Measurements from ENCODE around the gene CFAP52.
A peak's percentile ranks its signal among the peaks of the same experiment; 100 is the strongest.
"Not testable (repeated sequence)": the region's sequence is repeated elsewhere in the genome, so short reads cannot be mapped to it uniquely, and the experiment has no call there.

The CFAP52 gene

DNA sequence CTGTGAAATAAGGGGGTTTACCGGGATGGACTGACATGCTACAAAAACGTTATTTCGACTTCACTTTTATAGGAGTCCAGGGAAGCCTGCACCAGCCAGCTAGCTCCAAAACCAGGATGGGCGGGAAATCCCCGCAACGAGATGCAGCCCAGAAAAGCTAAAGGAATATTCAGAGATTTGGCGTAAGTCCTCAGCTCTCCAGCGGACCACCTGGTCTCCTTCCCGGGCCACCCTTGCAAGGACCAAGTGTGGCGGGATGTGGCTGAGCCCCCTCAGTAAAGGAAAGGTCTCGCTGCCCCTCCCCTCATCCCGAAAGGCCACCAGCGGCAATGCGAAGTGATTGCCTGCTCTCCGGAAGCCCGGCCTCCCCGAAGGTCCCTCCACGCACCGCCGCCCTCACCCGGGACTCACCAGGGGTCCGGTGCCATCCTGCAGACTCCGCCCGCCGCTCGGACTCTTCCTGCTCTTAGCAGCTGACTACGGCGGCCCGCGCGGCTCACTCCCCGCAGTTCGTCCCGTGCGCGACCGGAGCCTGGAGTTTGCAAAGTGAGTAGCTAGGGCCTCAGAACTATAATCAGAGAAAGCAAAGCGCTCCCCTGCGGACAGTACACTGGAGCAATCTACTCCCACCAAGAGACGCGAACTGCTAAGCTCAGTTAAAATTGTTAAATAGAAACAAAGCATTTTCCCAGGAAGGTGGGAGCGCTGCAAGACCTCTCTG lies 901 bp upstream of the CFAP52 start, which contains the start of gene STX8:
Gene STX8, minus strand, starts transcription at position 440 of the 721 bp plus-strand sequence. Its CDS starts 12 bp downstream, at position 428.
- DNase-seq, result peak; percentile 86

DNA sequence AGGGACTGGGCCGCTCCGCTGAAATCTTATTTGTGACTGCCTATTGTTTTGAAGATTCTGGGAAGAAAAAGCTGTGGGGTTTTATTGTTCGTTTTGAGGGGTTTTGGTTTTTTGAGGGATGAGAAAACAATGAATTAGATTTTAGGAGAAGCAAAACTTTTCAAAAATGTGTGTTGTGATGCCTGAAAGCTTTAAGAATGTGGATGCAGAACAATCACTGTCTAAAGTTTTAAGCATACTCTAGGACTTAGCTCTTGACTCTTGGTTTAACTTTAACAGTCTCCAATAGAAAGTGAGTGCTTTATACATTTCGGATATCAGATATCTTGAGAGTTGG lies 899 bp downstream of the CFAP52 start:
- DNase-seq, result no peak

DNA sequence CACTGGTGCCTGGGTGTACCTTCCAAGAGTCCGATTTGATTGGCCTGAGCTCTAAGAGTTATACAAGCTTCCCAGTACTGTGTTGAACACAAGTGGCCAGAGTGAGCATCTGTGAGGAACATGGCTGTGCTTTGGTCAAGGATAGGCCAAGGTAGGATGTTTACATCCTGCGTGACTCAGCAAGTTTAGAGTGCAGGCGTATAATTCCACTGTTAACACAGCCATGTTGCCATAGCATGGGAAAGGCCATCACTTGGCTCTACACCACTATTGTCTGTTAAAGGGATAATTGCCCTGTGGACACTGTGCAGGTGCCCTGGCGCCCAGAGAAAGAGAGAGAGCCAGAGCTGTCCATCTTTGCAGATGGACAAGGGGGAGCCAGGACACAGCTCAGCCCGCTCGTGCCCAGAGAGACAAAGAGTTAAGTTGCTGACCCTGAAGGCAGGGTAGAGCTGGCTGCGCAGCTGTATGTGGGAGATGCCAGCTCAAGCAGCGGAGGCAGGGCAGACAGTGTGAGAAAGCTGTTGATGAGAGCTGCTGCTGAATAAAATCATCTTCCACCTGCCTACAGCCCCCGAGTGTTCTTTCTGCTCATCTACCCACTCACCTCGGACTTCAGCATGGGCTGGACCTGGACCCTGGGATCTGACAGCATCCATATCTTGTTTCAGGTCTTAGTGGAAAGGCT lies 11.7 kb downstream of the CFAP52 start:
- peak; percentile 14 for DNase-seq

DNA sequence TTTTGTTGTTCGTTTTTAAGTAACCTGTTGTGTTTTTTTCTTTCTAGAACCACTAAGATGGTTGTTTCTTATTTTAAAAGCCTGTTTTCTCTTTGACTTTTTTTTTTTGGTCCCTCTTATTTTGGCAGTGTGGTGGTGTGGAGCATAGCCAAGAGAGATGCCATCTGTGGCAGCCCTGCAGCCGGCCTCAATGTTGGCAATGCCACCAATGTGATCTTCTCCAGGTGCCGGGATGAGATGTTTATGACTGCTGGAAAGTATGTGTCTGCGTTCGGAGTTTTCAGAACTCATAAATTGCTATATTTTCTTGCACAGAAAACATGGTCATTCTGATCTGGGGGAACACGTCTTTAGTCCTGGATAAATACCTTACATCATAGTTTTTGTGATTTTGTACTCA lies 17.6 kb downstream of the CFAP52 start:
- no peak for DNase-seq

DNA sequence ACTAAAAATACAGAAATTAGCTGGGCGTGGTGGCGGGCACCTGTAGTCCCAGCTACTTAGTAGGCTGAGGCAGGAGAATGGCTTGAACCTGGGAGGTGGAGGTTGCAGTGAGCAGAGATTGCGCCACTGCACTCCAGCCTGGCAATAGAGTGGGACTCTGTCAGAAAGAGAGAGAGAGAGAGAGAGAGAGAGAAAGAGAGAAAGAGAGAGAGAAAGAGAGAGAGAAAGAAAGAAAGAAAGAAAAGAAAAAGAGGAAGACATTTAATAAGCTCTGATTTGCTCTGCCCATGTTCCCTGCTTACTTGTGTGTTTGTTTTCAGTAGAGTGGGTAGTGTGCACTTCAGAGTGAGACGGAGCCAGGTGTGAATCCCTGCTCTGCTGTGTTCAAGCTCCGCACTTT lies 21.2 kb downstream of the CFAP52 start:
- DNase-seq, result not testable (repeated sequence)

DNA sequence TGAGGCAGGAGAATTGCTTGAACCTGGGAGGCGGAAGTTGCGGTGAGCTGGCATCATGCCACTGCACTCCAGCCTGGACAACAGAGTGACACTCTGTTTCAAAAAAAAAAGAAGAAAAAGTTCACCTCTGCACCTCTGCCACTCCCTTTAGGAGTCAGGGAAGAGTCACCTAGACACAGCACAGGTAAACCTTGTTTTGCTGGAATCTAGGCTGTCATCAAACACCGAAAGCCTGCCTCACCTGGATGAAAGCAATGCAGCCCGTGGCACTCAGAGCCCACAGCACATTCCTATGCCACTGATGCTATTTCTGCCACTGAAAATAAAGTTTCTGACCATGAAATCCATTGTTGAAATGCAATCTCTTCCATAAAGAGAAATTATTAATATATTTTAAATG lies 22.2 kb downstream of the CFAP52 start:
- no peak for DNase-seq

DNA sequence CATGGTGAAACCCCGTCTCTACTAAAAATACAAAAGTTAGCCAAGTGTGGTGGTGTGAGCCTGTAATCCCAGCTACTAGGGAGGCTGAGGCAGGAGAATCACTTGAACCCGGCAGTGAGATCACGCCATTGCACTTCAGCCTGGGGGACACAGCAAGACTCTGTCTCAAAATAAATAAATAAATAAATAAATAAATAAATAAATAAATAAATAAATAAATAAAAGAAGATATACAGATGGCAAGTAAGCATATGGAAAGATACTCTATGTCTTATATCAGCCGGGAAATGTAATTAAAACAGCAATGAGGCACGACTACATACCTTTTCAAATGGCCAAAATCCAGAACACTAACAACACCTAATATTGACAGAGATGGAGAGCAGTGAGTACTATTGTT lies 28.1 kb downstream of the CFAP52 start:
- not testable (repeated sequence) for DNase-seq

DNA sequence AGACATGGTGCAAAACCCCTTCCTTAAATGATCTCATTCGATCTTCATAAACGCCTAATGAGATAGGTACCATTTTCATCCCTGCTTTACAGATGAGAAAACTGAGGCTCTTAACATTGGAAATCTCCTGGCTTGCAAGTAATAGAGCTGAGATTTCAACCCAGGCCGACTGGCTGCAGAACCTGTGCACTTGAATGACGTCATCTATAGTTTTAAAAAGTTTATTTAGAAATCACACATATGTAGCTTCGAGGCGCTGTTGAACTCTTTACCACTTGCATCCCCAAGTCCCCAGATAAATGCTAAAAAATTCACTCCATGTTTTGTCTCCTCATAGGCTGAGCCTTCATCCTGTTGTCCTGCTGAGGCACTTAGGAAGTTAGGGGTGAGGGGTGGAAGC lies 30.0 kb downstream of the CFAP52 start:
- no peak for DNase-seq

DNA sequence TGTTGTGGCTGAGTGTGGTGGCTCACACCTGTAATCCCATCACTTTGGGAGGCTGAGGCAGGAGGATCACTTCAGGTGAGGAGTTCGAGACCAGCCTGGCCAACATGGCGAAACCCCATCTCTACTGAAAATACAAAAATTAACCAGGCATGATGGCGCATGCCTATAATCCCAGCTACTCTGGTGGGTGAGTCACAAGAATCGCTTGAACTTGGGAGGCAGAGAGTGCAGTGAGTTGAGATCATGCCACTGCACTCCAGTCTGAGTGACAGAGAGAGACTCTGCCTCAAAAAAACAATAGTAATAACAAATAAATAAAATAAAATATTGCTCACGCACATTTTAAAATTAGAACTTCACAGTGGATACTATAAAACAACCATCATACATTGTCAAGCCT lies 30.6 kb downstream of the CFAP52 start:
- not testable (repeated sequence) for DNase-seq

DNA sequence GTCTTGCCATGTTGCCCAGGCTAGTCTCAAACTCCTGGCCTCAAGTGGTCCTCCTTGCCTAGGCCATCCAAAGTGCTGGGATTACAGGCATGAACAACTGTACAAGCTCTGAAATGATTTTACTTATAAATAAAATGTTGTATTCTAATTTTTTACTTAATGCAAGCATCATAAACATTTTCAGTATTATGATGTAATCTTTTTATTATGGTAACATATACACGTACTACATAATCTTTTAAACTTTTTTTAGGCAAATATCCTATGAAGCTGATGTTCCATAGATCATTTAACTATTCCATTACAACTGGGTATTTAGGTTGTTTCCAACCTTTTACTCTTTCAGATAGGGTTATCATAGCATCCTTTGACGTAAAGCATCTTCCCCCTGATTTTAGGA lies 35.1 kb downstream of the CFAP52 start:
- no peak for DNase-seq

DNA sequence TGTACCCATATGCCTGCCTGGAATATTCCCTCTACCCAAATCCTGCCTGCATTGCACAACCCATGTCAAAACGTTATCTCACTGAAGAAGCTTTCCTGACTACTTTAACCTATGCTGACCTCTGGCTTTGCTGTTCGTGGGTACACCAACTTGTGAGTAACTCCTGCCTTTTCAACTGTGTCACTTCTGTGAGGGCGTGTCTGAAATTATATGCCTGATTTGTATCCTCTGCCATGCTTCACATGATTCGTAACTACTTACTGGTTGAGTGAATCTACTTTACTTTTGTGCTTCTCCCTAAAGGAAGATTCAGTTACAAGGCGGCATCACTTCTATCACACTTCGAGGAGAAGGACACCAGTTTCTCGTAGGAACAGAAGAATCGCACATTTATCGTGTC lies 35.6 kb downstream of the CFAP52 start:
- no peak for DNase-seq

DNA sequence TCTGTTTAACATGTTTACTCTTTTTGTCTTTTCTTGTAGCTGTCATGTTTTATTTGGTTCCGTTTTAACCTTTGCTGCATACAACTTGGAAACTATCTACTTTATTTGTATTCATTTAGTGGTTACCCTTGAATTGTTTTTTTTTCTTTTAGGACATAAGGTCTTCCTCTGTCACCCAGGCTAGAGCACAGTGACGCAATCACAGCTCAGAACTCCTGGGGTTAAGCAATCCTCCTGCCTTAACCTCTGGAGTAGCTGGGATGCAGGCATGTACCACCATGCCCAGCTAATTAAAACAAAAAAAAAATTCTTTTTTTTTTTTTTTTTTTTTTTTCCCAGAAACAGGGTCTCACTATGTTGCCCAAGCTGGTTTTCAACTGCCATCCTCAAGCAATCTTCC lies 39.0 kb downstream of the CFAP52 start:
- DNase-seq, result no peak

DNA sequence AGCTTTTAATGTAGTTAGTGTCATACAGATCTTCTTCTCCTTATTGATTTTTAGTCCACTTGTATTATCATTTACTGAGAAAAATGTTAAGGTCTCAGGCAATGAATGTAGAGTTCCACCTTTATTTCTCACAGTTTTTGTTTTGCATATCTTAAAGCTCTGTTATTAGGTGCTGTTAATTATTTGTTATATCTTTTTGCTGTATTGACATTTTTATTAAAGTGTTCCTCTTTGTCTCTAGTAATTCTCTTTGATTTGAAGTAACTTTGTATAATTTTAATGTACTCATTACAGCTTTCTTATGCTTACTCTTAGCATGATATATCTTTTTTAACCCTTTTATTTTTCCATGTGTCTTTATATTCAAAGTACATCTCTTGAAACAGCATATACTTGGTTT lies 46.5 kb downstream of the CFAP52 start:
- DNase-seq, result no peak

DNA sequence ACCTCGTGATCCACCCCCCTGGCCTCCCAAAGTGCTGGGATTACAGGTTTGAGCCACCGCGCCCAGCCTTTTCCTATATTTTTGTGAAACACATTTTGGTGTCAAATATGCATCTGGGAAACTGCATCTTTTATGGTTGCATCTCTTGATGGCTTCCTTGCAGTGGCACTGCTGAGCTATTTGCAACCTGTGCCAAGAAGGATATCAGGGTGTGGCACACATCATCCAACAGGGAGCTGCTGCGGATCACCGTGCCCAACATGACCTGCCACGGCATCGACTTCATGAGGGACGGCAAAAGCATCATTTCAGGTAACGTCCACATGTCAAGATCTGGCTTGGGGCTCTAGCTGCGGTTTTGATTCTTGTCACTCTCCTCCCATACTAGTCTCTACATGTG lies 52.1 kb downstream of the CFAP52 start:
- peak; percentile 26 for DNase-seq

DNA sequence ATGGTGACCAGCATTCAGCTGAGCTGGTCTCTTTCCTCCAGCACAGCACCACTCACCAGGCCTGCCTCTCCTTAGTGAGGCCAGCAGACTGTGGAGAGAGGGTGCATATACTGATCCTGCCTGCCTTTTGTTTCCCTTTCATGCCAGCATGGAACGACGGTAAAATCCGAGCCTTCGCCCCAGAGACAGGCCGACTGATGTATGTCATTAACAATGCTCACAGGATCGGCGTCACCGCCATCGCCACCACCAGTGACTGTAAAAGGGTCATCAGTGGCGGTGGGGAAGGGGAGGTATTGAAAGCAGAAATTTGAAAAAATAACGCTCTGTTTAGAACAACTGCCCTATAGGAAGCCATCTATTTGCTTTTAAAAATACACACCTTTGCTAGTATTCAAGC lies 56.3 kb downstream of the CFAP52 start:
- no peak for DNase-seq

DNA sequence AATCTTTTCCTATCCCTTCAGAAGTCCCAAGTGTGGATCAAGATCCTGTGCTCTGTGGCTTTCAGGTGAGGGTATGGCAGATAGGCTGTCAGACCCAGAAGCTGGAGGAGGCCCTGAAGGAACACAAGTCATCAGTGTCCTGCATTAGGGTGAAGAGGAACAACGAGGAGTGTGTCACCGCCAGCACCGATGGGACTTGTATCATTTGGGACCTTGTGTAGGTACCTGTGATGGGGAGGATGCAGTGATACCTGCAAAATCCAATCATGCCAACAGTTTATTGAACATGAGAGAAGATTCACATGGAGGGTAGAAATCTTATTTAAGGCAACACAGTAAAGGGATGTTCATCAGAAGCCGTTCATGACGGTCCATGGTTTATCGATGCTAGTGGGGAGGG lies 58.9 kb downstream of the CFAP52 start:
- no peak for DNase-seq

DNA sequence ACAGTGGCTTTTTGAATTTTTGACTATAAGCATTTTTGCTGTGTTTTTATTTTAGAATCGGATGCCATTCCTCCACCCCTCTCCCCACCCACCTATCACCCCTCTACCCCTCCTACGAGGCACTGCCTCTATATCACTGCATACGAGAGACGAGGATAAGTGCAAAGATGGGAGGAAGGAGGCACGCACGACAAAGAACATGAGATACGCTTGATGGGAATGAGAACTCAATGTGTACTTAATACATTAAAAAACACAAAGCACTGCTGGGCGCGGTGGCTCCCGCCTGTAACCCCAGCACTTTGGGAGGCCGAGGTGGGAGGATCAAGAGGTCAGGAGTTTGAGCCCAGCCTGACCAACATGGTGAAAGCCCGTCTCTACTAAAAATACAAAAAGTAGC lies 60.1 kb downstream of the CFAP52 start:
- DNase-seq, result no peak

DNA sequence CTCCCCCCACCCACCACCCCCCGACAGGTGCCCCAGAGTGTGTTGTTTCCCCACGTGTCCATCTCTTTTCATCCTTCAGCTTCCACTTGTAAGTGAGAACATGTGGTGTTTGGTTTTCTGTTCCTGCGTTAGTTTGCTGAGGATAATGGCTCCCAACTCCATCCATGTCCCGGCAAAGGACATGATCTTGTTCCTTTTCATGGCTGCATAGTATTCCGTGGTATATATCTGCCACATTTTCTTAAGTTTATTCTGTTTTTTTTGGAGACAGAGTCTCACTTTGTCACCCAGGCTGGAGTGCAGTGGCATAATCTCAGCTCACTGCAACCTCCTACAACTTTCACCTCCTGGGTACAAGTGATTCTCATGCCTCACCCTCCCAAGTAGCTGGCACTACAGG lies 63.9 kb downstream of the CFAP52 start:
- DNase-seq, result not testable (repeated sequence)

DNA sequence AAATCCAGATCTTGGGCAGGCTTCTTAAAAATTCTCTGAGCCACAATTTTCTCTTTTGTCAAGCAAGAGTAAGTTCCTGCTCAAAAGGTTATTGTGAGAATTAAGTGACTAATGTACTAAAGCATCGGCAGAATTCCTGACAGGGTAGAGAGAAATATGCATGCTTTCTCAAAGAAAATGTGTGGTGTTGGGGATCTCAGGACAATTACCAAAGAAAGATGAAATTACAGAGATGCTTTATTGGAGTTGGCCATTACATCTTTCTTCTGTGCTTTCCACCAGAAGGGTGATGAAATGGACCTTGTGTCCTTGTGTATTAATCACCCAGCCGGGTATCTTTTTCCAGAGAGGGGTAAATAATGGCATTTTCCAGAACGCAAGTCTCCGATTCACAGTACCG lies 67.2 kb downstream of the CFAP52 start:
- no peak for DNase-seq

DNA sequence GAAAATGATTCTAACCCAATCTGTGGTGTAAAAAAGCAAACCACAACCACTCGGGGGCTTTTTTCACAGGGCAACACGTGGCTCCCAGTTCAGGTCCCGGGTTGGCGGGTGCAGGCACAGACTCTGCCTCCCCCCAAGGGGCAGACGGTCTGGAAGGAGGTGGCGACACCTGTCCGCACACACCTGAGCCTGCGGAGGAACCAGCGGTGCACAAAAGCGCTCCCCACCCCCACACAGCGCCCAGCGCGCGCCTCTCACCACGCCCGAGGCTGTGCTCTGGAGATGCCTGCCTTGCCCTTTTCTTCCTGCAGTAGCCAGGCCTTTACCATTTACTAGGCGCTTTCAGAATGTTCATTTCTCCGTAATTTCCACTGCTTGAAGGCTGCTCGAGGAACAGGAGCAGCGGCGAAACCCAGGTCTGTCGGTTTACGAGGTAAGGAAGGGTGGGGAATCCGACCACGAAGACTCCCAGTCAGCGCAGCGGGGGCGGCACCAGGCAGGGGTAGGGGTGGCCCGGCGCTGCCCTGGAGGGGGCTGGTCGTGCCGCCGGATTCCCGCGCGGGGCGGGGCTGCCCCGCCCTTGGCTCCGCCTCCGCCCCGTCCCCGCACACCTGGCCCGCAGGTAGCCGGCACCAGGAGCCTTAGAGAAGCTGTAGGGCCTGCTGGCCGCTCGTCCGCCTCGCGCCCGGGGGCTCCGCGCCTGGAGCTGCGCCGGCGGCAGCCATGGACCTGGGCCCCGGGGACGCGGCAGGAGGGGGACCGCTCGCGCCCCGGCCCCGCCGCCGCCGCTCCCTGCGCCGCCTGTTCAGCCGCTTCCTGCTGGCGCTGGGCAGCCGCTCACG lies 68.7 kb downstream of the CFAP52 start, which contains the start of gene USP43:
Gene USP43, plus strand, starts transcription at position 608 of the 842 bp plus-strand sequence. Its CDS starts 116 bp downstream, at position 724.
- DNase-seq, result peak; percentile 90

DNA sequence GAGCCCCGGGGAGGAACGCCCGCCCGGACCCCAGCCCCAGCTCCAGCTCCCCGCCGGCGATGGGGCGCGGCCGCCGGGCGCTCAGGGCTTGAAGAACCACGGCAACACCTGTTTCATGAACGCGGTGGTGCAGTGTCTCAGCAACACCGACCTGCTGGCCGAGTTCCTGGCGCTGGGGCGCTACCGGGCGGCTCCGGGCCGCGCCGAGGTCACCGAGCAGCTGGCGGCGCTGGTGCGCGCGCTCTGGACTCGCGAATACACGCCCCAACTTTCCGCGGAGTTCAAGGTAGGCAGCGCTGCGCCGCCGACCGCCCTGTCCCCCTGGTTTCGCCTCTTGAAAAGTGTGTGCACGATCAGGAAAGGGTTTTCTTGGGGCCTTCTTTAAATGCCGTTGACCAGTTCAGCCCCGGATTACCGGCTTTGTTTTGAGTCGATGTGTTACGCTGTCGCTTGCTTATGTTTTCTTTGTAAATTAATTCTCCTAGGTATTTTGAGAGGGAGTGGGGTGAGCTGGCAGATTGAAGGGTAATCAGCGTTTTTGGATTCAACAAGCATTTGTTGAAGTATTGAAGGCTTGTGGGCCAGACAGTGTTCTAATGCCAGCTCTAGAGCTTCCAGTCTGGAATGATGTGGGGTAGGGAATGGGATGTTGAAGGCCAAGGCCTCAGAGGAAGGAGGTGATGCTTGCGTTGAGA lies 69.6 kb downstream of the CFAP52 start:
- DNase-seq, result peak; percentile 70

DNA sequence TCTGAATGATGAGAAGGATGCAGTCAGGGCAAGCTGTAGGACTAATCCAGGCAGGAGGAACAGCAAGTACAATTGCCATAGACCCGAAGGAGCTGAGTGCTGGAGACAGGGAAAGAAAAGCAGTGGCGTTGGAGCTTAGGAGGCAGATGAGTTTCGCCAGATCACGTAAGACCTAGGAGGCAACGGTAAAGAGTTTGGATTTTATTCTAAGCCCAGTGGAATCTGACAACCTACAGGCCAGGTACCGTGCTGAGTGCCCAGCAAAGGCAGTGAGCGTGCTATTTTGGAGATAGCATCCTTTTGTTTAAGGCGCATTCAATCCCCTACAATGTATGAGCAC lies 70.1 kb downstream of the CFAP52 start:
- peak; percentile 45 for DNase-seq

DNA sequence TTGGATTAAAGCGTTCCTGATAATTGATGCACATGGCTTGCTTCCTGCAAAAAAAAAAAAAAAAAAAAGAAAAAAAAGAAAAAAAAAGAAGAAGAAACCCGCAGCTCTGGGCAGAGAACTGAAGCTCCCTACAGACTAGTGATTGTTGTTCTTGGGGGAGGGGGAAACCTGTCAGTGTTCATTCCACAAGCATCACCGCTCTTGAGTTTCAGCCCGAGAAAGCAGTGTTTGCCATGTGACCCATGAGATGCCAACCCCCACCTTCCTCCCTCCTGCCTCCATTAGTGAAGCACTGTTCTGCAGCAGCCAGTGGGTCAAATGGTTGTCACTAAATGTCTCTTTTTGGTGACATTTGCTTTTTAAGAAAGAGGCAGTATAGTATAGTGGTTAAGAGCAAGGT lies 70.6 kb downstream of the CFAP52 start:
- DNase-seq, result peak; percentile 40

Data from NCI-H146 (cell line).